Esophagus muscularis mucosa (tissue), 4 donors: ENCODE results near the gene AFAP1L2. TPM values are rescaled to one million over a fixed set of nuclear protein-coding genes. Genes with fewer than 3 reads are reported as not detected.

Experiments used
- DNase-seq: peaks from one replicate; pipeline ENCODE4 v3.0.0-alpha.2; 2017; ENCODE audit errors: extremely low spot score
- H3K27ac ChIP-seq, 4 donors: fragments of 200-600 bp; sonication (generic); replicated peaks in 1 of 4; 1 replicate in 3 of 4; 2 replicates in 1 of 4; pipeline ENCODE4 v1.5.1; 2016 to 2019; ENCODE audit warnings: mild to moderate bottlenecking in 1 of 4
- H3K27me3 ChIP-seq, 4 donors: fragments of 200-600 bp; sonication (generic); one replicate each; pipeline versions ENCODE4 v1.5.1 to v1.6.0; 2016 to 2019
- H3K36me3 ChIP-seq, 4 donors: fragments of 200-600 bp; sonication (generic); one replicate each; pipeline ENCODE4 v1.5.1; 2016 to 2019
- H3K4me1 ChIP-seq, 4 donors: fragments of 200-600 bp; sonication (generic); one replicate each; pipeline ENCODE4 v1.5.1; 2016 to 2019
- H3K4me3 ChIP-seq, 4 donors: fragments of 200-600 bp; sonication (generic); 1 replicate in 2 of 4; 2 replicates in 2 of 4; pipeline ENCODE4 v1.5.1; 2016 to 2019; ENCODE audit warnings: mild to moderate bottlenecking in 4 of 4, moderate library complexity in 1 of 4
- H3K9me3 ChIP-seq, 4 donors: fragments of 200-600 bp; sonication (generic); 1 replicate in 3 of 4; 2 replicates in 1 of 4; pipeline ENCODE4 v1.5.1; 2016 to 2019
- EP300 ChIP-seq: sonication (generic); formaldehyde crosslinking; IDR thresholded peaks from one replicate; pipeline ENCODE4 v1.6.1; 2017; ENCODE audit warnings: antibody characterized with exemption
- POLR2A ChIP-seq: fragments of 450-650 bp; IDR thresholded peaks from one replicate; pipeline ENCODE4 v1.6.1; 2017; ENCODE audit warnings: antibody characterized with exemption, moderate library complexity, mild to moderate bottlenecking, low read depth
- POLR2AphosphoS5 ChIP-seq, 2 donors: sonication (generic); formaldehyde crosslinking; IDR thresholded peaks; one replicate each; pipeline ENCODE4 v1.6.1; 2017; ENCODE audit warnings: antibody characterized with exemption in 2 of 2
- WGBS: methylation state at CpG from one replicate; pipeline ENCODE4 v1.1.5; 2018; 5-methylcytosine and 5-hydroxymethylcytosine counted together
- intact Hi-C: fragments of 100-400 bp; cut with DNase I; formaldehyde crosslinking; loops from one replicate; pipeline ENCODE4 v1.15.1; 2023
- total RNA-seq, 4 donors: library from RNA; depleted of rRNA; stranded (reverse); fragments of >200 nt; gene quantifications; one replicate each; pipeline versions ENCODE4 v1.1.0 to v1.2.1, GENCODE V29; 2016
- TF ChIP-seq, protein P1 (sequence below), 3 experiments: fragments of 200-600 bp in 2 of 3; fragments of 450-650 bp in 1 of 3; sonication (generic) in 2 of 3; IDR thresholded peaks; one replicate each; pipeline ENCODE4 v1.5.1; 2017 to 2019; ENCODE audit warnings: antibody characterized with exemption in 3 of 3, mild to moderate bottlenecking in 2 of 3, moderate library complexity in 1 of 3

The AFAP1L2 gene
- total RNA-seq, 4 donors from 2014 or later, result 18.5 to 23.2 (median 19.9) TPM

DNA sequence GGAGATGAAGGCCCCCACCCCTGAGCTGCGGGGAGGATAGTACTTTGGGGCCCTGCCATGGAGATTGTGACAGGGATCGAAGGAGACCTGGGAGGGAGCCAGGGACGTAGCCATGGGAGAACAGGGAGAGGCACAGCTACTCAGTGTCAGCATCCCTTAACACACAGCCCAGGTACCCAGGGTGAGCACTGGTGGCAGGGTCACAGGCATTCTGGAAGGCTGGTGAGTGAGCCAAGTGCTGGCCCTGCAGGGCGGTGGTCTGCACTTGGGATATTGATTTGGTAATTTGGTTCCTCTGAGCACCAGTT lies 125.5 kb downstream of the AFAP1L2 start:
- TF ChIP-seq, protein P1, sequence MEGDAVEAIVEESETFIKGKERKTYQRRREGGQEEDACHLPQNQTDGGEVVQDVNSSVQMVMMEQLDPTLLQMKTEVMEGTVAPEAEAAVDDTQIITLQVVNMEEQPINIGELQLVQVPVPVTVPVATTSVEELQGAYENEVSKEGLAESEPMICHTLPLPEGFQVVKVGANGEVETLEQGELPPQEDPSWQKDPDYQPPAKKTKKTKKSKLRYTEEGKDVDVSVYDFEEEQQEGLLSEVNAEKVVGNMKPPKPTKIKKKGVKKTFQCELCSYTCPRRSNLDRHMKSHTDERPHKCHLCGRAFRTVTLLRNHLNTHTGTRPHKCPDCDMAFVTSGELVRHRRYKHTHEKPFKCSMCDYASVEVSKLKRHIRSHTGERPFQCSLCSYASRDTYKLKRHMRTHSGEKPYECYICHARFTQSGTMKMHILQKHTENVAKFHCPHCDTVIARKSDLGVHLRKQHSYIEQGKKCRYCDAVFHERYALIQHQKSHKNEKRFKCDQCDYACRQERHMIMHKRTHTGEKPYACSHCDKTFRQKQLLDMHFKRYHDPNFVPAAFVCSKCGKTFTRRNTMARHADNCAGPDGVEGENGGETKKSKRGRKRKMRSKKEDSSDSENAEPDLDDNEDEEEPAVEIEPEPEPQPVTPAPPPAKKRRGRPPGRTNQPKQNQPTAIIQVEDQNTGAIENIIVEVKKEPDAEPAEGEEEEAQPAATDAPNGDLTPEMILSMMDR (IDR thresholded peaks at IDR 0.05), result no peak
- TF ChIP-seq EP300 (no peak), POLR2AphosphoS5 (IDR thresholded peaks at IDR 0.05) (no peak), POLR2A (no peak)
- Histone ChIP-seq H3K27me3 (peaks cover 0 to 4% (median 0%) of the 10 kb centered on the region in 4 donors), H3K36me3 (no peaks in the 10 kb centered on the region), H3K4me1 (no peaks in the 10 kb centered on the region), H3K27ac (no peak overlapping the region), H3K9me3 (no peaks in the 10 kb centered on the region), H3K4me3 (no peak overlapping the region)
- no peak for DNase-seq
- intact Hi-C loops, result no loop called here
- WGBS, result 64% methylated on average over 4 of the region's 4 CpGs

DNA sequence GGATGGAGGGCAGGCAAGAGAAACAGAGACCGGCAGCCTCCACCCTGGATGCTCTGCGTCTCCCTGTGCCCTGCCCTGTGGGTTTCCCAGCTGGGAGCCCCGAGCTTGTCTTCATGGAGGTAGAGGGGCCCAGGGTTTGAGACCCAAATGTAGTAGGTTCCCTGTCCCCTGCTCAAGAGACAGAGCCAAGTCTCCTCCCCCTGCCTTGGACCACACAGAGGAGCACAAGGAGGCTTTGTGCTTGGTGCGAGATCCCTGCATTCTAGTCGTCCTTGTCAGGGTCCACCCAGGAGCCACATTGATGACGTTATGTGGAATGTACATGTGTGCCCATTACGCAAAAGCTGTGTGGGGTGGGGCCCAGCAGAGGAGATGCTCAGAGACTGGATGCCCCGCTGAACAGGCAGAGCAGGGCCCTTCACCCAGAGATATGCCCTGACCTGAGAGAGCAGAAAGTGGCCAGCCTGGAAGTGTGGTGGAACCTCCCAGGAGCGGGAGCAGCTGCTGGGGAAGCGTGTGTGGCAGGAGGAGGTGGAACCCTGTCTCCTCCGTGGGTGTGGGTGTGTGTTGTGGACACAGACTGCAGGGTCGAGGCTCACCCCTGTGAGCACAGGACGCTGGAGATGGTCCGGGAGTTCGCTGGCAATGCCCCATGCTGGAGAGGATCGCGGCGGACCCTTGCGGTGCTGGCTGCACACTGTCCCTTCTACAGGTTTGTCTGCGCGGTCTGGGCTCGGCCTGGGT lies 126.0 kb downstream of the AFAP1L2 start:
- no peak for TF ChIP-seq POLR2A
- TF ChIP-seq, protein P1 (IDR thresholded peaks at IDR 0.05), result no peak
- no peak for TF ChIP-seq EP300
- no peak for TF ChIP-seq POLR2AphosphoS5 (IDR thresholded peaks at IDR 0.05)
- 80% methylated on average over 6 of the region's 22 CpGs for WGBS

DNA sequence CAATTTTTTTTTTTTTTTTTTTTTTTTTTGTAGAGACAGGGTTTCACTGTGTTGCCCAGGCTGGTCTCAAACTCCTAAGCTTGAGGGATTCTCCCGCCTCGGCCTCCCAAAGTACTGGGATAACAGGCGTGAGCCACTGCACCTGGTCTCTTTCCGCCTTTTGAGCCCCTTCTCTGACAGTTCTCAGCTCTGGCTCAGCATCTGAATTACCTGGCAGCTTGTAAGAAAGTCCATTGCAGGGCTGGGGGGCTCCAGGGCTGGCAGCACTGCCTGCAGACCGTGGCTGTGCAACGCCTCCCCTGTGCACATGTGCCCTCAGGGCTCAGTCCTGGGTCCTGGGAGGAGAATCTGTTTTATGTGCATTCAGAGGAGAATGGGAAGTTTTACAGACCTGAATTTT lies 127.6 kb downstream of the AFAP1L2 start:
- no peak for TF ChIP-seq EP300
- TF ChIP-seq, protein P1 (IDR thresholded peaks at IDR 0.05), result no peak
- no peak for TF ChIP-seq POLR2A
- TF ChIP-seq POLR2AphosphoS5 (IDR thresholded peaks at IDR 0.05), result no peak
- no peaks in the 10 kb centered on the region for H3K36me3 ChIP-seq
- H3K27me3 ChIP-seq, result peaks cover 0 to 4% (median 0%) of the 10 kb centered on the region in 4 donors
- 82% methylated on average over 6 of the region's 6 CpGs for WGBS
- no peaks in the 10 kb centered on the region for H3K9me3 ChIP-seq
- intact Hi-C loops, result no loop called here
- DNase-seq, result no peak
- no peak overlapping the region for H3K4me3 ChIP-seq
- H3K27ac ChIP-seq, result no peak overlapping the region
- peaks cover 3 to 6% (median 4%) of the 10 kb centered on the region in 4 donors for H3K4me1 ChIP-seq

More for the DNA sequence above, 126.0 kb downstream of the AFAP1L2 start:
- Histone ChIP-seq H3K36me3 (no peaks in the 10 kb centered on the region), H3K4me3 (no peak overlapping the region), H3K4me1 (no peaks in the 10 kb centered on the region), H3K27me3 (peaks cover 0 to 4% (median 0%) of the 10 kb centered on the region in 4 donors), H3K27ac (no peak overlapping the region), H3K9me3 (no peaks in the 10 kb centered on the region)
- intact Hi-C loops, result no loop called here
- DNase-seq, result no peak

DNA sequence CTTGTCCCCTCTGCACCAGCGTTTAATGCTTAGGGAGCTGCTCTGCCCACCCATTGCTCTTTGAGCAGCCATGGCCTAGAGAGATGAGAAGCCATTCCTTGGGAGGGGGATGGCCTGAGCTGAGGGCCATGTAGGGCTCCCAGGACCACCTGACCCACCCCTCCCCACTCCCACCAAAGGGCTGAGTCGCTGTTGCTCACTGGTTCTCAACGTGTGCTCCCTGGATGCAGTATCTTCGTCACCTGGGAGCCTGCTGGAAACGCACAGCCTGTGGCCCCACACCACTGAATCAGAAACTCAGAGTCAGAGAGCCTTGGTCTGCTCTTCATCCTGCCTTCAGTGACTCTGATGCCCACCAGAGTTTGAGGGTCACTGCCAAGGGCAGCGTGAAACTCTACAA lies 128.2 kb downstream of the AFAP1L2 start:
- DNase-seq, result no peak
- no peaks in the 10 kb centered on the region for H3K9me3 ChIP-seq
- H3K27ac ChIP-seq, result no peak overlapping the region
- no peaks in the 10 kb centered on the region for H3K36me3 ChIP-seq
- intact Hi-C loops, result no loop called here
- H3K27me3 ChIP-seq, result peaks cover 0 to 2% (median 0%) of the 10 kb centered on the region in 4 donors
- 90% methylated on average over 5 of the region's 6 CpGs for WGBS
- H3K4me3 ChIP-seq, result no peak overlapping the region
- TF ChIP-seq EP300 (no peak), POLR2AphosphoS5 (IDR thresholded peaks at IDR 0.05) (no peak), POLR2A (no peak)
- TF ChIP-seq, protein P1 (IDR thresholded peaks at IDR 0.05), result no peak
- H3K4me1 ChIP-seq, result peaks cover 3 to 12% (median 7%) of the 10 kb centered on the region in 4 donors
